ACC112 (cell line): ENCODE data around the gene SPPL3.

Experiments
- H2AFZ ChIP-seq: fragments of 200-600 bp; sonication (generic); one replicate; pipeline ENCODE4 v1.6.0; 2017; ENCODE audit warnings: antibody characterized with exemption, low read length; ENCODE audit not compliant: unreplicated experiment
- H3K27ac ChIP-seq: fragments of 200-600 bp; sonication (generic); 2 replicates; pipeline ENCODE4 v1.5.1; 2014; ENCODE audit warnings: low read depth, mild to moderate bottlenecking, antibody characterized with exemption, low read length, moderate library complexity
- H3K27me3 ChIP-seq: fragments of 200-600 bp; sonication (generic); 2 replicates; pipeline ENCODE4 v1.6.1; 2014; ENCODE audit warnings: mild to moderate bottlenecking, antibody characterized with exemption, low read length, moderate library complexity, mixed read lengths; ENCODE audit not compliant: insufficient read depth
- H3K36me3 ChIP-seq: fragments of 200-600 bp; sonication (generic); 2 replicates; pipeline ENCODE4 v1.6.1; 2016; ENCODE audit warnings: mild to moderate bottlenecking, antibody characterized with exemption, low read length, moderate library complexity, mixed read lengths; ENCODE audit not compliant: insufficient read depth
- H3K4me1 ChIP-seq: fragments of 200-600 bp; sonication (generic); one replicate; pipeline ENCODE4 v1.6.1; 2016; ENCODE audit warnings: low read length, mixed read lengths; ENCODE audit not compliant: insufficient read depth, unreplicated experiment, control insufficient read depth
- H3K4me3 ChIP-seq: fragments of 200-600 bp; sonication (generic); 2 replicates; pipeline ENCODE4 v1.5.1; 2014; ENCODE audit warnings: mild to moderate bottlenecking, low read depth, low read length
- H3K79me2 ChIP-seq: fragments of 200-600 bp; sonication (generic); one replicate; pipeline ENCODE4 v1.6.0; 2016; ENCODE audit warnings: low read length; ENCODE audit not compliant: control insufficient read depth, unreplicated experiment, insufficient read depth

The SPPL3 gene

GRCh38 chr12:120761519-120761934 is 142.6 kb downstream of the SPPL3 start:
- Histone ChIP-seq H3K27ac (no peak overlapping the region), H2AFZ (no peak overlapping the region), H3K4me1 (no peaks in the 10 kb centered on the region), H3K36me3 (0 out of 2 replicates have a peak, but pooled peaks cover 3% of the 10 kb centered on the region), H3K27me3 (no peaks in the 10 kb centered on the region), H3K79me2 (no peaks in the 10 kb centered on the region), H3K4me3 (no peak overlapping the region)

- H3K27ac ChIP-seq: no peak overlapping the region
These were observed 143.6 kb downstream of the SPPL3 start for GRCh38 chr12:120760349-120761254.

GRCh38 chr12:120759591-120760348 is 144.4 kb downstream of the SPPL3 start:
- no peaks in the 10 kb centered on the region for H3K79me2 ChIP-seq
- H3K27me3 ChIP-seq: no peaks in the 10 kb centered on the region
- H3K4me1 ChIP-seq: no peaks in the 10 kb centered on the region
- H2AFZ ChIP-seq: no peak overlapping the region
- no peak overlapping the region for H3K27ac ChIP-seq
- 0 out of 2 replicates have a peak, but pooled peaks cover 3% of the 10 kb centered on the region for H3K36me3 ChIP-seq
- no peak overlapping the region for H3K4me3 ChIP-seq

More at GRCh38 chr12:120760349-120761254, 143.6 kb downstream of the SPPL3 start:
- Histone ChIP-seq H3K79me2 (no peaks in the 10 kb centered on the region), H3K4me3 (no peak overlapping the region), H2AFZ (no peak overlapping the region), H3K4me1 (no peaks in the 10 kb centered on the region), H3K27me3 (no peaks in the 10 kb centered on the region), H3K36me3 (0 out of 2 replicates have a peak, but pooled peaks cover 3% of the 10 kb centered on the region)

GRCh38 chr12:120758798-120759590 is 145.2 kb downstream of the SPPL3 start:
- H3K4me3 ChIP-seq: no peak overlapping the region
- H2AFZ ChIP-seq: no peak overlapping the region
- no peak overlapping the region for H3K27ac ChIP-seq
- H3K4me1 ChIP-seq: no peaks in the 10 kb centered on the region
- H3K36me3 ChIP-seq: 0 out of 2 replicates have a peak, but pooled peaks cover 3% of the 10 kb centered on the region
- no peaks in the 10 kb centered on the region for H3K27me3 ChIP-seq
- no peaks in the 10 kb centered on the region for H3K79me2 ChIP-seq

- Histone ChIP-seq H3K79me2 (no peaks in the 10 kb centered on the region), H3K4me3 (no peak overlapping the region), H3K4me1 (no peaks in the 10 kb centered on the region), H3K27me3 (no peaks in the 10 kb centered on the region), H3K36me3 (0 out of 2 replicates have a peak, but pooled peaks cover 2% of the 10 kb centered on the region), H3K27ac (no peak overlapping the region), H2AFZ (no peak overlapping the region)
These were observed 146.2 kb downstream of the SPPL3 start for GRCh38 chr12:120757949-120758348.

GRCh38 chr12:120757226-120757742 is 146.9 kb downstream of the SPPL3 start:
- H2AFZ ChIP-seq: no peak overlapping the region
- H3K36me3 ChIP-seq: no peaks in the 10 kb centered on the region
- H3K4me1 ChIP-seq: no peaks in the 10 kb centered on the region
- no peak overlapping the region for H3K27ac ChIP-seq
- H3K4me3 ChIP-seq: no peak overlapping the region
- H3K27me3 ChIP-seq: no peaks in the 10 kb centered on the region
- no peaks in the 10 kb centered on the region for H3K79me2 ChIP-seq

- H3K27ac ChIP-seq: no peak overlapping the region
- no peaks in the 10 kb centered on the region for H3K27me3 ChIP-seq
- no peak overlapping the region for H3K4me3 ChIP-seq
- H3K36me3 ChIP-seq: no peaks in the 10 kb centered on the region
- no peak overlapping the region for H2AFZ ChIP-seq
- H3K79me2 ChIP-seq: no peaks in the 10 kb centered on the region
- no peaks in the 10 kb centered on the region for H3K4me1 ChIP-seq
These were observed 148.9 kb downstream of the SPPL3 start for GRCh38 chr12:120755269-120755668.

- no peaks in the 10 kb centered on the region for H3K36me3 ChIP-seq
- H3K27ac ChIP-seq: no peak overlapping the region
- H3K4me3 ChIP-seq: no peak overlapping the region
These were observed 149.4 kb downstream of the SPPL3 start for GRCh38 chr12:120754792-120755191.

GRCh38 chr12:120751389-120751788 is 152.8 kb downstream of the SPPL3 start:
- H2AFZ ChIP-seq: no peak overlapping the region

More at GRCh38 chr12:120754792-120755191, 149.4 kb downstream of the SPPL3 start:
- Histone ChIP-seq H2AFZ (no peak overlapping the region), H3K79me2 (no peaks in the 10 kb centered on the region), H3K27me3 (no peaks in the 10 kb centered on the region), H3K4me1 (no peaks in the 10 kb centered on the region)

GRCh38 chr12:120750806-120751205 is 153.4 kb downstream of the SPPL3 start:
- Histone ChIP-seq H3K4me3 (no peak overlapping the region), H3K27me3 (no peaks in the 10 kb centered on the region), H3K79me2 (no peaks in the 10 kb centered on the region), H2AFZ (no peak overlapping the region), H3K27ac (no peak overlapping the region), H3K4me1 (no peaks in the 10 kb centered on the region), H3K36me3 (no peaks in the 10 kb centered on the region)

More at GRCh38 chr12:120751389-120751788, 152.8 kb downstream of the SPPL3 start:
- Histone ChIP-seq H3K36me3 (no peaks in the 10 kb centered on the region), H3K4me3 (no peak overlapping the region), H3K79me2 (no peaks in the 10 kb centered on the region), H3K4me1 (no peaks in the 10 kb centered on the region), H3K27me3 (no peaks in the 10 kb centered on the region), H3K27ac (no peak overlapping the region)
